WERI-Rb-1 (cell line): Measurements from ENCODE around the gene GRK6.

Experiments used
- DNase-seq: peaks from one replicate; pipeline ENCODE4 v3.0.0-alpha.2; 2020
- H3K27ac ChIP-seq: fragments of 250-450 bp; sonication (Bioruptor Pico); 2 replicates; pipeline ENCODE4 v1.5.1; 2020; ENCODE audit warnings: mild to moderate bottlenecking, moderate library complexity
- H3K27me3 ChIP-seq: fragments of 250-450 bp; sonication (Bioruptor Pico); 2 replicates; pipeline ENCODE4 v1.5.1; 2021; ENCODE audit warnings: mild to moderate bottlenecking, low read depth, moderate library complexity; ENCODE audit not compliant: insufficient read depth, severe bottlenecking
- H3K36me3 ChIP-seq: fragments of 250-450 bp; sonication (Bioruptor Pico); 2 replicates; pipeline ENCODE4 v1.5.1; 2020; ENCODE audit warnings: mild to moderate bottlenecking, moderate library complexity
- H3K4me3 ChIP-seq: 2 replicates; pipeline ENCODE4 v1.5.1; 2011; ENCODE audit warnings: low read depth, mild to moderate bottlenecking, control low read depth, low read length
- H3K9me3 ChIP-seq: fragments of 250-450 bp; sonication (Bioruptor Pico); 2 replicates; pipeline ENCODE4 v1.5.1; 2021; ENCODE audit warnings: mild to moderate bottlenecking, moderate library complexity; ENCODE audit not compliant: severe bottlenecking
- CTCF ChIP-seq: IDR thresholded peaks from 2 replicates; pipeline ENCODE4 v1.5.1; 2011; ENCODE audit warnings: low read depth, mild to moderate bottlenecking, control low read depth, inconsistent platforms, low read length

Gene GRK6

GRCh38 chr5:177427919-177428573 is 1.6 kb downstream of the GRK6 start:
- no peak for TF ChIP-seq CTCF
- H3K27me3 ChIP-seq = no peaks in the 10 kb centered on the region
- no peaks in the 10 kb centered on the region for H3K9me3 ChIP-seq
- DNase-seq = no peak
- H3K27ac ChIP-seq = no peak overlapping the region
- no peaks in the 10 kb centered on the region for H3K36me3 ChIP-seq
- no peak overlapping the region for H3K4me3 ChIP-seq

- TF ChIP-seq CTCF = no peak
- no peak for DNase-seq
- H3K27me3 ChIP-seq = no peaks in the 10 kb centered on the region
- H3K27ac ChIP-seq = no peak overlapping the region
- H3K9me3 ChIP-seq = no peaks in the 10 kb centered on the region
- H3K4me3 ChIP-seq = no peak overlapping the region
- no peaks in the 10 kb centered on the region for H3K36me3 ChIP-seq
Observed at GRCh38 chr5:177428574-177429217, 2.2 kb downstream of the GRK6 start.

GRCh38 chr5:177429248-177430040 is 3.0 kb downstream of the GRK6 start:
- Histone ChIP-seq H3K9me3 (no peaks in the 10 kb centered on the region), H3K27ac (no peak overlapping the region), H3K36me3 (peaks cover 3% of the 10 kb centered on the region; the same call in 1 of the 2 replicates), H3K4me3 (no peak overlapping the region), H3K27me3 (no peaks in the 10 kb centered on the region)
- TF ChIP-seq CTCF = no peak
- DNase-seq = no peak

GRCh38 chr5:177430140-177430951 is 3.9 kb downstream of the GRK6 start:
- Histone ChIP-seq H3K9me3 (no peaks in the 10 kb centered on the region), H3K27me3 (no peaks in the 10 kb centered on the region), H3K36me3 (peaks cover 3% of the 10 kb centered on the region; the same call in 1 of the 2 replicates), H3K4me3 (no peak overlapping the region), H3K27ac (no peak overlapping the region)
- no peak for DNase-seq
- TF ChIP-seq CTCF = no peak

- Histone ChIP-seq H3K4me3 (no peak overlapping the region), H3K36me3 (peaks cover 3% of the 10 kb centered on the region; the same call in 1 of the 2 replicates), H3K27me3 (no peaks in the 10 kb centered on the region), H3K9me3 (no peaks in the 10 kb centered on the region), H3K27ac (no peak overlapping the region)
- DNase-seq = no peak
- no peak for TF ChIP-seq CTCF
Observed at GRCh38 chr5:177430972-177431316, 4.5 kb downstream of the GRK6 start.
